Upper lobe of right lung (tissue), 1 donor: ENCODE measurements around the gene TFIP11. TPM values are rescaled to one million over a fixed set of nuclear protein-coding genes. Genes with fewer than 3 reads are reported as not detected.

ENCODE experiments used
- ATAC-seq: fragments of 200-7000 bp; cut with Tn5 transposase; one replicate; pipeline ENCODE4 v1.9.1; 2020; ENCODE audit warnings: mild to moderate bottlenecking, moderate library complexity
- DNase-seq: peaks from one replicate; pipeline ENCODE4 v3.0.0-alpha.2; 2020
- H3K27ac ChIP-seq: fragments of 200-600 bp; one replicate; pipeline ENCODE4 v1.8.0; 2022
- H3K27me3 ChIP-seq: fragments of 200-600 bp; one replicate; pipeline ENCODE4 v1.8.0; 2022; ENCODE audit warnings: mild to moderate bottlenecking
- H3K36me3 ChIP-seq: fragments of 200-600 bp; one replicate; pipeline ENCODE4 v1.8.0; 2022
- H3K4me1 ChIP-seq: fragments of 200-600 bp; one replicate; pipeline ENCODE4 v1.8.0; 2022
- H3K4me3 ChIP-seq: fragments of 200-600 bp; one replicate; pipeline ENCODE4 v1.8.0; 2022; ENCODE audit warnings: mild to moderate bottlenecking
- H3K9me3 ChIP-seq: fragments of 200-600 bp; one replicate; pipeline ENCODE4 v1.8.0; 2022
- intact Hi-C: fragments of 100-400 bp; cut with DNase I; formaldehyde crosslinking; loops from one replicate; pipeline ENCODE4 v1.11.0; 2022
- total RNA-seq: library from RNA; stranded (reverse); fragmentation: NEBNext Ultra II Directional; extraction: Animal tissue kit (Norgen Biotek cat#: 25700); gene quantifications from one replicate; pipeline ENCODE4 v1.2.1, GENCODE V29; 2021
- TF ChIP-seq, protein P1 (sequence below): fragments of 200-600 bp; IDR thresholded peaks from one replicate; pipeline ENCODE4 v1.8.0; 2022; ENCODE audit warnings: antibody characterized with exemption
- donor health status: DM: no; HTN: yes; CAD: no; lungs with severe emphysema.

Gene TFIP11
- total RNA-seq, 1 donor from 2014 or later, result 33.1 TPM

DNA sequence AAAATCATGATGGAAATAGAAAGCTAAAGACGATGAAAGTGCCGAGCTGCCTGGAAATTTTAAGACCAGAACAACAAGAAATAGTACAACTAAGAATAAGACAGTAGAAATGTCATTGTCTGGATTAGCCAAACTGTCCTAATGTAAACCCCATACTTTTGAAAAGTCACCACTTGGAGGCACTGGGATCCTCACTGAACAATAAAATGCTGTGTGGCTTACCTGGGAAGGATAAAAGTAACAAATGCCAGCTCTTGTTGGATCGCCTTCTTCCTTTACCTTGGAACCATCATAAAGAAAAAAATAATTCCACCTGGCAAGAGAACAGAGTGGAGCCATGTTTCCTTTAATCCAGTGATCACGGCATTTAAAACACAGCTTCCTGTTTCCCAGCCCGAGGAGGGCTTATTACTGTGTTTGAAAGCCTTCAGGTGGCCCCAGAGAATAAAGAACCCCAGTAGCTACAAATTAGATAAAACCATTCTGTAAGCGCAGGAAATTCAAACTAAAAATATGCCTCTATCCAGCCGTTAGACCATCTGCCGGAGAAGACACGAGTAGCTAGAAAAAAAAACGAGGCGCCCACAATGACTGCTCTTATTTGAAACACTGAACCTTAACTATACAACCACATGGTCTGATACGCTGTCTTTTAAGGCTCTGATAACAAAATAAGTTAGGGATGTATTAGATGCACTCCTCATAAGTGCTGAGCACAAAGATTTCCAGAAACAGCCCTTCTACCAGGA, 33.1 kb downstream of the TFIP11 start:
- Histone ChIP-seq H3K27ac (peak overlapping the region; percentile 47), H3K9me3 (no peaks in the 10 kb centered on the region), H3K4me3 (peak overlapping the region; percentile 28), H3K27me3 (no peaks in the 10 kb centered on the region), H3K4me1 (peaks cover 42% of the 10 kb centered on the region), H3K36me3 (peaks cover 34% of the 10 kb centered on the region)
- DNase-seq (no peak), ATAC-seq (no peak)
- TF ChIP-seq, protein P1, sequence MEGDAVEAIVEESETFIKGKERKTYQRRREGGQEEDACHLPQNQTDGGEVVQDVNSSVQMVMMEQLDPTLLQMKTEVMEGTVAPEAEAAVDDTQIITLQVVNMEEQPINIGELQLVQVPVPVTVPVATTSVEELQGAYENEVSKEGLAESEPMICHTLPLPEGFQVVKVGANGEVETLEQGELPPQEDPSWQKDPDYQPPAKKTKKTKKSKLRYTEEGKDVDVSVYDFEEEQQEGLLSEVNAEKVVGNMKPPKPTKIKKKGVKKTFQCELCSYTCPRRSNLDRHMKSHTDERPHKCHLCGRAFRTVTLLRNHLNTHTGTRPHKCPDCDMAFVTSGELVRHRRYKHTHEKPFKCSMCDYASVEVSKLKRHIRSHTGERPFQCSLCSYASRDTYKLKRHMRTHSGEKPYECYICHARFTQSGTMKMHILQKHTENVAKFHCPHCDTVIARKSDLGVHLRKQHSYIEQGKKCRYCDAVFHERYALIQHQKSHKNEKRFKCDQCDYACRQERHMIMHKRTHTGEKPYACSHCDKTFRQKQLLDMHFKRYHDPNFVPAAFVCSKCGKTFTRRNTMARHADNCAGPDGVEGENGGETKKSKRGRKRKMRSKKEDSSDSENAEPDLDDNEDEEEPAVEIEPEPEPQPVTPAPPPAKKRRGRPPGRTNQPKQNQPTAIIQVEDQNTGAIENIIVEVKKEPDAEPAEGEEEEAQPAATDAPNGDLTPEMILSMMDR, result no peak
- intact Hi-C loops, result no loop called here

DNA sequence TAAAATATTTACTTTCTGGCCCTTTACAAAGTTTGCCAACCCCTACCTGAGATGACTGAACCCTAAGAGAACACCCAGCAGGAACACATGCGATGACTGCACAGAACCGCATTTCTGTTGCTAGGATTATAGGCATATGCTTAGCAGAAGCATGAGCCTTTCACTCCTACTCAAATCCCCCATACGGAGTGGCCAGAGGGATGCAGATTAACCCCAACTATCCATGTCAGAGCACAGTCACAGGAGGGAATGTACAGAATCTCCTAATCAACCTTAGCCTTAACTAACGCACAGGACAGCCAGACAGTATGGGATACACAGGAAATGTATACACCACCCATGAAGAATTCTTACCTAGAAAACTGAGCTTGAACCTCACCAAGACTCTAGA, 34.9 kb downstream of the TFIP11 start:
- Histone ChIP-seq H3K4me3 (no peak overlapping the region), H3K36me3 (peaks cover 53% of the 10 kb centered on the region), H3K4me1 (peaks cover 32% of the 10 kb centered on the region)

DNA sequence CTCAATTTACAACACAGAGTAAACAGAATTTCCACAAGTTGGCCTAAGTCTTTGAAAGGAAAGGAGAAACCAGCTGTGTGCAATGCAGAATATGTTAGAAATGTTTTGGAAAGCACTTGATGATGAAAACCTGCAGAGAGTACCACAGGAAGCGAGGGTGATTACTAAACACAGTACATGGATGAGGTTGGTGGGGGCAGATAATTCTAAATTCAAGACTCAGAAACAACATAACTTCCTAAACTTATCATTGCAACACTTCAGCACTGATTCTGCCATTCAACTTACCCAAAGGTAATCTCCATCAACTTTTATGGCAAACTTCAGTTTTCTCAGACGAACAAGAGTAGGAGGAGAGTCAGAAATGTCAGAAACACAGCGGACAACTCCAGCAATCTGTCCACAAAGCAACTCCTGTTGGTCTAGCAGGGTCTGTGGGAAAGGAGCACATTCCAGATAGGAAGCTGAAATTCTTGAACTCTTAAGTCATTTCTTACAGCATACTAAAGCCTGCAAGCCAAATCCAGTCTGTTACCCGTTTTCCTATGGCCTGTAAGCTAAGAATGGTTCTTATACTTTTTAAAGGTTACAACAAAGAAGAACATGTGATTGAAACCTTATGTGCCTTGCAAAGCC, 35.5 kb downstream of the TFIP11 start:
- intact Hi-C loops, result no loop called here
- ATAC-seq, result no peak
- Histone ChIP-seq H3K36me3 (peaks cover 58% of the 10 kb centered on the region), H3K27ac (no peak overlapping the region), H3K9me3 (no peaks in the 10 kb centered on the region), H3K27me3 (no peaks in the 10 kb centered on the region), H3K4me1 (peaks cover 27% of the 10 kb centered on the region), H3K4me3 (no peak overlapping the region)
- DNase-seq, result no peak
- TF ChIP-seq, protein P1, result no peak

More for the DNA sequence above, 34.9 kb downstream of the TFIP11 start:
- intact Hi-C loops, result no loop called here
- TF ChIP-seq, protein P1, result no peak
- ATAC-seq (no peak), DNase-seq (no peak)
- Histone ChIP-seq H3K27ac (no peak overlapping the region), H3K9me3 (no peaks in the 10 kb centered on the region), H3K27me3 (no peaks in the 10 kb centered on the region)

DNA sequence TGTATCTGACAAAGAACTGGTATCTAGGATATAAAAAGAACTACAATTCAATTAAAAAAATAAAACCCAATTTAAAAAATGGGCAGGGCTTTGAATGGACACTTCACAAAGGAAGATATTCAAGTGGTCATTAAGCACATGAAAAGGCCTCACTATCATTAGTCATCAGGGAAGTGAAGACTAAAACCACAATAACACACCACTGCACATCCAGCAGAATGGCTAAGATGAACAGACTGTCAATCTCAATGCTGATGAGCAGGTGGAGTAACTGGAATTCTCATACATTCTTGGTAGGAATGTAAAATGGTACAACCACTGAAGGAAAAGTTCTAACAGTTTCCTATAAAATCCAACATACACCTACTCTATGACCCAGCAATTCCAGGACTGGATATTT, 37.6 kb downstream of the TFIP11 start:
- Histone ChIP-seq H3K4me3 (no peak overlapping the region), H3K27me3 (no peaks in the 10 kb centered on the region), H3K4me1 (peaks cover 9% of the 10 kb centered on the region), H3K36me3 (peaks cover 80% of the 10 kb centered on the region), H3K9me3 (no peaks in the 10 kb centered on the region), H3K27ac (no peak overlapping the region)
- ATAC-seq, result no peak
- no peak for DNase-seq
- TF ChIP-seq, protein P1, result no peak
- intact Hi-C loops, result no loop called here

DNA sequence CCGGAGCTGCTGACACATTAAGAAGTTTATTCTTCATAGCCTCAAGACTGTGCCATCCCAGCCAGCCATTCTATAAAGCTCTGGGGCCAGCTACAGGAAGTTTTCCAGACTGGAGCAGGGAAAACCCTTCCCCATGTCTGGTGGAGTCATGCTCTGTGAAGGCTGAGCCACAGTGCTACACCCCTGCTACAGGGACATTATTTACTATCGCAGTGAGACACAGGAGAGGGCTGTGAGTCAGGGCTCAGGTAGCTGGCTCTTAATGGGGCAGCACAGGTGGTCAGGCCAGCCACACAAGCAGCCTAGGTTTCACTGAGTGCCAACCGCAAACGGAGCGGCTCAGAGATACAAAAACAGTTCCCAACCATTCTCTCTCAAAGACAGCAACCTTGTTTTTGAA, 40.8 kb downstream of the TFIP11 start:
- DNase-seq, result no peak
- Histone ChIP-seq H3K9me3 (no peaks in the 10 kb centered on the region), H3K27ac (no peak overlapping the region), H3K36me3 (peaks cover 95% of the 10 kb centered on the region), H3K4me1 (no peaks in the 10 kb centered on the region), H3K27me3 (no peaks in the 10 kb centered on the region), H3K4me3 (no peak overlapping the region)
- intact Hi-C loops, result no loop called here
- ATAC-seq, result peak; percentile 88
- TF ChIP-seq, protein P1, result no peak
